ENCODE results near the gene PTX4.

The PTX4 gene

GRCh38 chr16:1500465-1501150 is 11.9 kb upstream of the PTX4 start:
- DNase-seq = no peak

DNA sequence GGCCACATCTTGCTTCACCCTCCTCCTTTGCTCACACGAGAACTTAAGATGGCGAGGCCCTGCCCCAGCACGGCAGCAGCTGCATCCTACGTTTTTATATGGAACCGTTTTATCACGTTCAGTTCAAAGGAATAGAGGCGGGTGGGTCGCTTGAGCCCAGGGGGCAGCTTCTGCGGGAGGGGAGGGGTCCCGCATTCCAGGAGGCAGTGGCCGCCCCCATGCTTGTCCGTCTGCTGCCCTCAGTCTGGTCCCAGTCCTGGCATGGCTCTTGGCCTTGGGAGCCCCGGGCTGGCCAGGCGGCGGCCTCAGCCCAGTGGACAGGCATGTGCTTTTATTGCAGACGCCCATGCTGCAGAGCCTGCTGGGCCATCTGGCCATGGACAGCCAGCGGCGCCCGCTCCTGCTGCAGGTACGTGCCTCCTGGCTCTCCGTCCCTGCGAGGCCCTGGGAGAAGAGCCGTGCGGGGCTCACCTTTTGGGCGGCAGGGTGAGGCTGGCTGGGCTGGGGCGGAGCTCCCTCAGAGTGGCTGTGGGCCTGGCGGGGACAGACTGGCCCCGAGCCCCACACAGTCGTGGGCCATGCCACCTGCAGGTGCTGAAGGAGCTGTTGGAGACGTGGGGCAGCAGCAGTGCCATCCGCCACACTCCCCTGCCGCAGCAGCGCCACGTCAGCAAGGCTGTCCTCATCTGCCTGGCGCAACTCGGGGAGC is 11.2 kb upstream of the PTX4 start:
- no peak for DNase-seq

GRCh38 chr16:1498899-1499676 is 10.3 kb upstream of the PTX4 start:
- DNase-seq = no peak

DNA sequence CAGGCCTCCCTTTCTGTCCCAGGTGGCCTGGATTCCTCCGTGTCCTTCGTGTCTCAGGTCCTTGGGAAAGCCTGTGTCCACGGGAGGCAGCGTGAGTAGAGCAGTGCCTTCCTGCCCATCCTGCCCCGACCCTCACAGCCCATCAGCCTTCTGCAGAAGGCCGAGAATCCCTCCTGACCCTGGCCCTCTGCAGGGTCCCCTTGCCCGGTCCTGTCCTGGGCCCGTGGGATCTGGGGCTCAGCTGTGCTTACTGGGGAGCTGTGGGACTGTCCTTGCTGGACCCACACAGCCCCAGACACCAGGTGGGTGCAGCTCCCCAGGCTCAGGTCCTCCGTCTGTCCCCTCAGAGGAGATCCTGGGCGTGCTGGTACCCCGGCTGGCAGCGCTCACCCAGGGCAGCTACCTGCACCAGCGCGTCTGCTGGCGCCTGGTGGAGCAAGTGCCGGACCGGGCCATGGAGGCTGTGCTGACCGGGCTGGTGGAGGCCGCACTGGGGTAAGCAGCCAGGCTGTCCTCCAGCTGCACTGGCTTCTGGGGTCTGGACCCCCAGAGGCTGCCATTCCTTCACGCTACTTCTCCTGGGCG is 8.4 kb upstream of the PTX4 start:
- no peak for DNase-seq

DNA sequence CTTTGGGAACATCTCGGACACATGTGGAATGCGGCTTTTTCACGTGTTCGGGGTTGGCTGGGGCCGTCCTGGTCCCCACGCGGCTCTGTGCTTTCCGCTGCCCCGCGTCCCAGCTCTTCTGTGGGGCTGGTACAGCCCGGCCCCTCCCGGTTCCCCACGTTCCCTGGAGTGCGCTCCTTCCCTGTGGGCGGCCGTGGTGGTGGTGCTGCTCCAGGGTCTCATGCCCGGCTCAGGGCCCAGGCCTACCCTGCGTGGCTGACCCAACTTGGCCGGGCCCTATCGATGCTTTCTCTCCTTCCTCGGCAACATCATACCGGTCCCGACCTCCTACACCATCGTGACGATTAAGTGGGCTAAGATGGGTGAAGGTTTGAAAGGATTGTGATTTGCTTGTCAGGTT is 7.7 kb upstream of the PTX4 start:
- DNase-seq = no peak

GRCh38 chr16:1495889-1496262 is 7.1 kb upstream of the PTX4 start:
- DNase-seq = no peak

DNA sequence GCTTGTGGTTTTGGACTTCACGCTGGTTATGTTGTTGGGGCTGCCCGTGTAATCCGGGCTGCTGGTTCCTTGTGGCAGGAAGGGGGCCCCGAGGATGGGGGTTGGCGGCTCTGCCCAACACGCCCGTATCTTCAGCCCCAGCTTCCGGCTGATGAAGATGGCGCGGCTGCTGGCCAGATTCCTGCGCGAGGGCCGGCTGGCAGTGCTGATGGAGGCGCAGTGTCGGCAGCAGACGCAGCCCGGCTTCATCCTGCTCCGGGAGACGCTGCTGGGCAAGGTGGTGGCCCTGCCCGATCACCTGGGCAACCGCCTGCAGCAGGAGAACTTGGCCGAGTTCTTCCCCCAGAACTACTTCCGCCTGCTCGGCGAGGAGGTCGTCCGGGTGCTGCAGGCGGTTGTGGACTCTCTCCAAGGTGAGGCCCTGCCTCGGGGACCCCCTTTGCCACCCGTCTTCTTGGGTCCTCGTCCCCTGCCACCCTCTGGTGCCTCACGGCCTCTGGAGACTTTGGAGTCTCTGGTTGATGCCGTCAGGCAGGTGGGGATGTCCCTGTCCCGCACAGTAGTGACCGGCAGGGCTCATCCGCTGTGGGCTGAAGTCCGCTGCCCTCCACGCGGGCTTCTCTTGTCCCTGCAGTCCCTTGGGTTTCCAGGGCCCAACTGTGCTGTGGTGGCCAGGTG is 6.6 kb upstream of the PTX4 start:
- no peak for DNase-seq

GRCh38 chr16:1494711-1495110 is 6.0 kb upstream of the PTX4 start:
- DNase-seq = no peak

- peak; percentile 62 for DNase-seq
Observed at GRCh38 chr16:1494129-1494640, 5.4 kb upstream of the PTX4 start.

DNA sequence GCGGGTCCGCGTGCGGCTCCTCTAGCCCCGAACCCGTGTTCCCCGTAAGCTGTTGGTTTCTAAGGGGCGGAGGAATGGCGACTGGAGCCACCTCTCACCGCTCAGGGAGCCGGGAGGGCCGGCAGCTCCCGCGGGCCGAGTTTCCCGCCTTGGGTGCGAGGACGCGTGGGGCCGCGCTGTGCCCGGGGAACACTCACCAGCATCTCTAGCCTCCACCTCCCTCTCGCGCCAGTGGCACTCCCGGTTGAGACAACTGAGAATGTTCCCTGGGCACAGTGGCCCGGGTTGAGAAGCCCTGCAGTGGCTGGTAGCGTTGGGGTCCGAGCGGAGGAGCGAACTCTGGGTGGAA is 5.0 kb upstream of the PTX4 start:
- DNase-seq = no peak

DNA sequence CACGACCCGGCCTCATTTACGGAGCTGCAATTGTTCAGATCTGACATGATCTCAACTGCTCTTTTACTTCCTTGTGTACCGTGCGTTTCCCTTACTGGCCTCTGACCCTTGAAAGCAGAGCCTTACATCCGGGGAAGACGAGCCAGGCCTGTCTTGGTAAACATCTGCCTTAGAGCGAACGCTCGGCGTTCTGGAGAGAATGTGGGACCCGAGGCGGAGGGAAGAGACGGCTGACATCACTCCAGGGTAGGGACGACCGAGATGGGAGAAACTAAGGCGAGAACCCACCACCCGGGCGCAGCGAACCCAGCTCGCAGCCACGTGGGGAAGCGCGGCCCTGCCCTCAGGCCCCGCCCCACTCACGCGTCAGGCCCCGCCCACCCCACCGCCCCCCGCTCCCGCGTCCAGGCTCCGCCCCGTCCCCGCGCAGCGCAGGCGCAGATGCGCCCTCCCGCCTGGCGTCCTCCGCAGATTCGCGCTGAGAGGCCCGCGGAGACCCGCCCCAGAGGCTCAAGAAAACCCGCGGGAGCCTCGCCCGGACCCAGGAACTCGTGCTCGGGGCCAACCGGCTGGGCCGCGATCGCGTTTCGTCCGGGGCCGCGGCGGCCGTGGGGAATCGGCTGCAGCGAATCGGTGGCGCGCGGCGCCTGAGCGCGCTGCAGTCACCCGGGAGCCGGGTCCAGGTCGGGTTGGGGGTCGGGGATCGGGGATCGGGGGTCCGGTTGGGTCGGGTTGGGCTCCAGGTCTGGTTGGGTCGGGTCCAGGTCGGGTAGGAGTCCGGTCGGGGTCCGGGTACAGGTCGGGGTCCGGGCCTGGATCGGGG is 4.4 kb upstream of the PTX4 start, which contains the start of gene TELO2:
TSS of gene TELO2 (plus strand) at position 438 of the 823 bp plus-strand sequence. CDS start 922 bp downstream, outside the sequence.
- DNase-seq = peak; percentile 79

GRCh38 chr16:1492082-1492922 is 3.6 kb upstream of the PTX4 start:
- DNase-seq = no peak

- no peak for DNase-seq
Observed at GRCh38 chr16:1491327-1491726, 2.6 kb upstream of the PTX4 start.

DNA sequence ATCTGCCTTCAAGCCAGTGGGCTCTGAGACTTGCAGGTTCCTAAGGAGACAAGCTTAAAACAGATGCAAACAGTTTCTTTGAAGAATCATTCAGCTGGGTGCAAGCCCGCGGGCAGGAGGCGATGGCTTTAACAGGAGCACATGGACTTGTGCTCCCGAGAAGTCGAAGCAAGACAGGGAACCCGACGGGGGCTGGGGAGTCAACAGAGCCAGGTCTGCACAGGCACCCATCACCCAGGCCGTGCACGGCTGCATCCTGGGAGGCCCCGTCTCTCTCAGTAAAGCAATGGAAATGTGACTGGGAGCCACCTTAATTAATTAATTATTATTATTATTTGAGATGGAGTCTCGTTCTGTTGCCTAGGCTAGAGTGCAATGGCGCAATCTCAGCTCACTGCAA is 333 bp upstream of the PTX4 start:
- DNase-seq = no peak

GRCh38 chr16:1488054-1488601 is 616 bp downstream of the PTX4 start:
- DNase-seq = no peak

DNA sequence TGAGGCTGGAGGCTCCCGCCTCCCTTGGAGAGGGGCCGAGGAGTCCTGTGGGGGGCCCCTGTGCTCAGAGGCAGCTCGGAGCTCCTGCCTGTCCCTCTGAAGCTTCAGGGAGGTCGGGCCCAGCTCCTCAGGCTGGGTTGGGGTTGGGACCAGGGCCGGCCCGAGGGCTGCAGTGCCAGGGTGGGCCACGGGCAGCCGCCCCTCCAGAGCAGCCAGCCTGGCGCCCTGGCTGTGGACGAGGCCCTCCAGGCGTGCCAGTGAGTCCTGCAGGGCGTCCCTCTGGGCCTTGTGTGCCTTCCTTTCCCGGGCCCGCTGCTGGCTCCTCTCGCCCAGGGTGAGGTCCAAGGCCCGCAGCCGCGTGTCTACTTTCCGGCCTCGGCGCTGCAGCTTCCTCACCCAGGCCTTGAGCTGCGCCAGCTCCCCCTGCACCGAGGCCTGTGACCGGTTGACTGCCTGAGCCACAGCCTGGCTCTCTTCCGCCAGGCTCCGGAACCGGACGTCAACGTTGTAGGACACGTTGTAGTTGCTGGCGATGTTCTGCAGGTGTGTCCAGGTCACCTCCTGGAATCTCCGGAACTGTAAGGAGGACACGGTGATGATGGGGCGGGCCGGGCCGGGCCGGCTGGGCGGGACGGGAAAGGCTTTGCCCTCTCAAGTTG is 1.2 kb downstream of the PTX4 start:
- no peak for DNase-seq

DNA sequence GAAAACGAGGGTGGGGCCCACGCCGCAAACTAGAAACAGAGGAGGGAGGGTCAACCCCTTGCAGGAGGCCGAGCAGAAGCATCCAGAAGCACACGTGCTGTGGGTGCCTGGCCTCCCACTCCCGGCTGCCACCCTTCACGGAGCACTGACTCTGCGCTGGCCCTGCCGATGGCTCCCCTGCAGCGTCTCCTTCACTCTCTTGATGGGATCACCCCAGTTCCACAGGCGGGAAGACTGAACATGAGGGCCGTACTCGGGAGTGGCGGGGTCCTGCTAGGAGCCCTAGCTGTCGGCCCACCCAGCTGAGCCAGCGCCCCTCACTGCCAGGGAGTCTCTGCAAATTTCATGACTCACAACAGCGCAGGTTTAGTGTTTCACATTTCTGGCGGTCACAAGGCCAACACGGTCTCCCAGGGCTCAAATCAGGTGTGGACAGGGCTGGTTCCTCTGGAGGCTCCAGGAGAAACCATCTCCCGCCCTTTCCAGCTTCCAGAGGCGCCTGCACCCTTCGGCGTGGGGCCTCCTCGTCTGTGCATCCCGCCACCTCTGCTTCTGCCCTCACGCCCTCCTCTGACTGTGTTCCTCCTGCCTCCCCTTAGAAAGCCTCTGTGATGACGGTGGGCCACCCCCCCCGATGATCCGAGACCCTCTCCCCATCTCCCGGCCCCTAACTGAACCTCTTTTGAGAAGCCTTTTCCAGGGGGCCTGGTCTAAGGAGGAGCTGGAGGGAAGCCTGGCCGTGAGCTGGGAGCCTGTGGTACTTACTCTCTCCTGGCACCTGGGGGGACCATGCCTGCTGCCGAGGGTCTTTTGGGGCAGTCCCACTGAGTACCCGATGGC is 2.0 kb downstream of the PTX4 start:
- DNase-seq = no peak

GRCh38 chr16:1485847-1486496 is 2.8 kb downstream of the PTX4 start:
- no peak for DNase-seq

Data from fibroblast of skin of scalp (primary cell).